BJ (cell line): ENCODE data around the gene TTLL11. TPM values are rescaled to one million over a fixed set of nuclear protein-coding genes. Genes with fewer than 3 reads are reported as not detected.
A peak's percentile ranks its signal among the peaks of the same experiment; 100 is the strongest.

ENCODE experiments used
- CTCF ChIA-PET: fragments of 350-600 bp; formaldehyde crosslinking; extraction: SDS; loops from one replicate; lab custom pipeline; 2021; ENCODE audit warnings: antibody characterized with exemption, inconsistent platforms; lab: Yijun Ruan, JAX
- POLR2A ChIA-PET: fragments of 300-600 bp; sonication (Branson Sonifier 250); formaldehyde crosslinking; extraction: SDS; loops from one replicate; lab custom pipeline; 2021; ENCODE audit warnings: antibody characterized with exemption; lab: Charles Lee
- DNase-seq: peaks from one replicate; pipeline ENCODE4 v3.0.0-alpha.2; 2011; ENCODE audit warnings: low read depth
- H3K27me3 ChIP-seq: 2 replicates; pipeline ENCODE4 v1.6.0; 2011; ENCODE audit warnings: low read length; ENCODE audit not compliant: control insufficient read depth, insufficient read depth
- H3K36me3 ChIP-seq: 2 replicates; pipeline ENCODE4 v1.5.1; 2011; ENCODE audit warnings: low read length; ENCODE audit not compliant: control insufficient read depth, insufficient read depth
- H3K4me3 ChIP-seq: 2 replicates; pipeline ENCODE4 v1.5.1; 2011; ENCODE audit warnings: low read depth, mild to moderate bottlenecking, control low read depth, low read length
- CTCF ChIP-seq: IDR thresholded peaks from 2 replicates; pipeline ENCODE4 v1.5.1; 2011; ENCODE audit warnings: low read depth, mild to moderate bottlenecking, control low read depth, inconsistent platforms, low read length, moderate library complexity; ENCODE audit not compliant: insufficient read depth
- polyA plus RNA-seq: library from polyadenylated mRNA; depleted of rRNA; stranded (reverse); fragments of >200 nt; gene quantifications from 2 replicates; pipeline ENCODE4 v1.2.3, GENCODE V29; 2011

Gene TTLL11
- polyA plus RNA-seq, 1 experiment = 5.6 TPM

GRCh38 chr9:122128007-122128968, 35.2 kb upstream of the TTLL11 start:
- no peaks in the 10 kb centered on the region for H3K27me3 ChIP-seq
- DNase-seq = no peak
- CTCF ChIA-PET = interaction anchor here (0.5 to 12.3 kb wide), 7 partner anchors 9 to 317 kb away, joined by 3 to 422 read pairs (median 3); no protein-coding TSS in a partner anchor
- TF ChIP-seq CTCF = no peak
- H3K4me3 ChIP-seq = no peak overlapping the region
- H3K36me3 ChIP-seq = no peaks in the 10 kb centered on the region
- POLR2A ChIA-PET = no interaction called here

- no peak for DNase-seq
- TF ChIP-seq CTCF = no peak
- H3K36me3 ChIP-seq = no peaks in the 10 kb centered on the region
Measured at GRCh38 chr9:122127396-122127798, 34.3 kb upstream of the TTLL11 start.

GRCh38 chr9:122126331-122127261, 33.5 kb upstream of the TTLL11 start:
- Histone ChIP-seq H3K27me3 (no peaks in the 10 kb centered on the region), H3K4me3 (peak overlapping the region; percentile 12; the same call in 1 of the 2 replicates), H3K36me3 (no peaks in the 10 kb centered on the region)
- peak; percentile 20 for TF ChIP-seq CTCF
- ChIA-PET CTCF (interaction anchor here (0.5 to 12.3 kb wide), 30 partner anchors 10 to 685 kb away, joined by 3 to 422 read pairs (median 4); partner anchors contain the start of genes LHX6, MRRF and RBM18), POLR2A (interaction anchor here (0.6 kb wide), 1 partner anchor 342 kb away, joined by 3 read pairs; no protein-coding TSS in a partner anchor)
- DNase-seq = no peak

More at GRCh38 chr9:122127396-122127798, 34.3 kb upstream of the TTLL11 start:
- Histone ChIP-seq H3K27me3 (no peaks in the 10 kb centered on the region), H3K4me3 (no peak overlapping the region)
- CTCF ChIA-PET = interaction anchor here (0.5 to 12.3 kb wide), 10 partner anchors 10 to 683 kb away, joined by 3 to 422 read pairs (median 4); partner anchors contain the start of genes MRRF and RBM18
- POLR2A ChIA-PET = no interaction called here

- DNase-seq = no peak
- no peaks in the 10 kb centered on the region for H3K36me3 ChIP-seq
- POLR2A ChIA-PET = interaction anchor here (0.5 to 0.7 kb wide), 3 partner anchors 343 to 686 kb away, joined by 3 read pairs; no protein-coding TSS in a partner anchor
- no peaks in the 10 kb centered on the region for H3K27me3 ChIP-seq
- no peak for TF ChIP-seq CTCF
- no peak overlapping the region for H3K4me3 ChIP-seq
- CTCF ChIA-PET = interaction anchor here (0.7 to 12.3 kb wide), 42 partner anchors 10 to 686 kb away, joined by 3 to 422 read pairs (median 4); partner anchors contain the start of genes LHX6, MRRF and RBM18
Measured at GRCh38 chr9:122125509-122126330, 32.6 kb upstream of the TTLL11 start.
